Measurements from ENCODE around the gene MAS1. TPM values are rescaled to one million over a fixed set of nuclear protein-coding genes. Genes with fewer than 3 reads are reported as not detected.

MAS1 gene
- total RNA-seq, 1 donor from 2014 or later: not detected

- DNase-seq (ENCODE audit: low spot score): no peak
- peaks cover 44% of the 10 kb centered on the region for H3K27me3 Mint-ChIP-seq (ENCODE audit: low read depth)
- H3K27ac Mint-ChIP-seq: no peak overlapping the region
- no peaks in the 10 kb centered on the region for H3K36me3 Mint-ChIP-seq (ENCODE audit: low read depth)
- no peak overlapping the region for H3K4me3 Mint-ChIP-seq (ENCODE audit: low read depth)
- intact Hi-C loops (cut with micrococcal nuclease): no loop called here
- H3K9me3 Mint-ChIP-seq: no peaks in the 10 kb centered on the region
- H3K4me1 Mint-ChIP-seq (ENCODE audit: low read depth): no peaks in the 10 kb centered on the region
Observed at GRCh38 chr6:159887761-159888160, 3.0 kb upstream of the MAS1 start.

DNA sequence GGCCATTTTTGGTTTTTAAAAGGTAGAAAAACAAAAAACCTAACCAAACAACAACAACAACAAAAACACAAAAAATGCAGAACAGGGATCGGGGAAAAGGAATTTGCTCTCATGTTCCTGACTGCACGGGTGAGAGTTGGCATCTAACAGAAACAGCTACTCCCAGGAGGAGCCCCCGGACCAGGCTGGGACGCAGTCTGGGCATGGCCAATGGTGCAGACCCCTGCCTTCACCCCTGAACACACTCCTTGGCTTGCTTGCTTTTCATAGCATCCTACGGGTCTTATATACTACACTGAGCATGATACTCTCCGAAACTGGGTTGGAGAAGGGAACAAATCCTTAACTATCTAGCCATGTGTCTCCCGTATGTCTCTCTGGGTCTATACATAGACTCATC lies 587 bp upstream of the MAS1 start:
- no peak overlapping the region for H3K27ac Mint-ChIP-seq

DNA sequence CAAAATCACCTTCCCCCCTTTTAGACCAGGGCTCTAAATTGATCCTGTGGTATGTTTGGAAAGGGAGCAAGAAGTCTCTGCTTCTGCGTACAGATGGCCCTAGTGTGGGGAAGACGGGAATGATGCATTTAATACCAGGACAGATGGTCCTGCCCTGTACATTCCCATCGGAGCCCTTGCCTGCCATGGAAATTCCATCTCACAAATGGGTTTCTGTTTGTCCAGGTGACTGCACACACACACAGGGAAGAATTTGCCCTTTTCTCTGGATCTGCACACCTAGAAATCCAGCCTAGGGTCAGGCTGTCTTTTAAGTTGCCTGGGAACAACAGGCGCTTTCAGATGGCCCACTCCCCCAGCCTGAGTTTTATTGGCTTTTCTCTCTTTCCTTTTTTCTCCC lies 1.3 kb downstream of the MAS1 start:
- intact Hi-C loops (cut with micrococcal nuclease): no loop called here
- Mint-ChIP-seq H3K9me3 (no peaks in the 10 kb centered on the region), H3K4me3 (ENCODE audit: low read depth) (no peak overlapping the region), H3K4me1 (ENCODE audit: low read depth) (no peaks in the 10 kb centered on the region), H3K27me3 (ENCODE audit: low read depth) (peaks cover 47% of the 10 kb centered on the region), H3K36me3 (ENCODE audit: low read depth) (no peaks in the 10 kb centered on the region), H3K27ac (no peak overlapping the region)
- DNase-seq (ENCODE audit: low spot score): no peak

More for the DNA sequence above, 587 bp upstream of the MAS1 start:
- Mint-ChIP-seq H3K4me3 (ENCODE audit: low read depth) (no peak overlapping the region), H3K9me3 (no peaks in the 10 kb centered on the region), H3K27me3 (ENCODE audit: low read depth) (peaks cover 54% of the 10 kb centered on the region), H3K36me3 (ENCODE audit: low read depth) (no peaks in the 10 kb centered on the region), H3K4me1 (ENCODE audit: low read depth) (no peaks in the 10 kb centered on the region)
- intact Hi-C loops (cut with micrococcal nuclease): no loop called here
- no peak for DNase-seq (ENCODE audit: low spot score)

DNA sequence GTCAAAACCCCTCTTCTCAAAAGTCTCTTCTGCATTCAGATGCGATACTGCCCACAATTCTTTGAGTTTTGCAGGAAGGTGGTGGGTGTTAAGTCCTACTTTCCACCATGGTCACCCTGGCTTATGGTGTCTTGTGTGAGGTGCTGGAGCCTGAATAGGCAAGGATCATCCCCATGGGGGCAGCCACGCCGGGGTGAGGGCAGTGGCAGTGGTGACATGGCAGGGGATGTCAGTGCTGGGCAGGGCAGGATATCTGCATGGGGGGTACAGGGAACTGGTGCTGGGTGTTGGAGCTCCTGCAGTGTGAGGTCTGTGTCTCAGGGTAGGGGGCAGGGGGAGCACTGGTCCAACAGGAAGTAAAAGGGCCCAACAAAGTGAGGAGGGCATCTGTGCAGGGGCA lies 2.3 kb downstream of the MAS1 start:
- Mint-ChIP-seq H3K9me3 (no peaks in the 10 kb centered on the region), H3K4me1 (ENCODE audit: low read depth) (no peaks in the 10 kb centered on the region), H3K4me3 (ENCODE audit: low read depth) (no peak overlapping the region), H3K27ac (no peak overlapping the region), H3K27me3 (ENCODE audit: low read depth) (peaks cover 46% of the 10 kb centered on the region), H3K36me3 (ENCODE audit: low read depth) (no peaks in the 10 kb centered on the region)
- DNase-seq (ENCODE audit: low spot score): no peak
- intact Hi-C loops (cut with micrococcal nuclease): no loop called here

- Mint-ChIP-seq H3K27ac (no peak overlapping the region), H3K4me3 (ENCODE audit: low read depth) (no peak overlapping the region), H3K4me1 (ENCODE audit: low read depth) (no peaks in the 10 kb centered on the region), H3K27me3 (ENCODE audit: low read depth) (peaks cover 33% of the 10 kb centered on the region), H3K9me3 (no peaks in the 10 kb centered on the region), H3K36me3 (ENCODE audit: low read depth) (no peaks in the 10 kb centered on the region)
- no peak for DNase-seq (ENCODE audit: low spot score)
- intact Hi-C loops (cut with micrococcal nuclease): no loop called here
Observed at GRCh38 chr6:159894991-159895390, 4.2 kb downstream of the MAS1 start.

GRCh38 chr6:159897603-159898002 lies 6.8 kb downstream of the MAS1 start:
- peaks cover 14% of the 10 kb centered on the region for H3K27me3 Mint-ChIP-seq (ENCODE audit: low read depth)
- no peak for DNase-seq (ENCODE audit: low spot score)
- H3K4me1 Mint-ChIP-seq (ENCODE audit: low read depth): no peaks in the 10 kb centered on the region
- no peak overlapping the region for H3K27ac Mint-ChIP-seq
- no peaks in the 10 kb centered on the region for H3K36me3 Mint-ChIP-seq (ENCODE audit: low read depth)
- H3K4me3 Mint-ChIP-seq (ENCODE audit: low read depth): no peak overlapping the region
- intact Hi-C loops (cut with micrococcal nuclease): no loop called here
- no peaks in the 10 kb centered on the region for H3K9me3 Mint-ChIP-seq

DNA sequence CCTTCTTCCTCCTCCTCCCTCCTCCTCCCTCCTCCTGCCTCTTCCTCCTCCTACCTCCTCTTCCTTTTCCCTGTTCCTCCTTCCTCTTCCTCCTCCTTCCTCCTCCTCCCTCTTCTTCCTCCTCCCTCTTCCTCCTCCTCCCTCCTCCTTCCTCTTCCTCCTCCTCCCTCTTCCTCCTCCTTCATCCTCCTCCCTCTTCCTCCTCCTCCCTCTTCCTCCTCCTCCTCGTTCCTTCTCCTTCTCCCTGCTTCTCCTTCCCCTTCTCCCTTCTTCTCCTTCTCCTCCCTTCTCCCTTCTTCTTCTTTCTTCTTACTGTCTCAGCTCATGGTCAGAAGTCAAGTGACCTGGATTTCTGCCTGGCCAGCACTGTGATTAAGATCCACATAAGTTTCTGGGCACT lies 7.7 kb downstream of the MAS1 start:
- intact Hi-C loops (cut with micrococcal nuclease): no loop called here
- no peak for DNase-seq (ENCODE audit: low spot score)
- H3K36me3 Mint-ChIP-seq (ENCODE audit: low read depth): no peaks in the 10 kb centered on the region
- peaks cover 6% of the 10 kb centered on the region for H3K27me3 Mint-ChIP-seq (ENCODE audit: low read depth)
- no peaks in the 10 kb centered on the region for H3K4me1 Mint-ChIP-seq (ENCODE audit: low read depth)
- no peaks in the 10 kb centered on the region for H3K9me3 Mint-ChIP-seq
- no peak overlapping the region for H3K4me3 Mint-ChIP-seq (ENCODE audit: low read depth)
- no peak overlapping the region for H3K27ac Mint-ChIP-seq

DNA sequence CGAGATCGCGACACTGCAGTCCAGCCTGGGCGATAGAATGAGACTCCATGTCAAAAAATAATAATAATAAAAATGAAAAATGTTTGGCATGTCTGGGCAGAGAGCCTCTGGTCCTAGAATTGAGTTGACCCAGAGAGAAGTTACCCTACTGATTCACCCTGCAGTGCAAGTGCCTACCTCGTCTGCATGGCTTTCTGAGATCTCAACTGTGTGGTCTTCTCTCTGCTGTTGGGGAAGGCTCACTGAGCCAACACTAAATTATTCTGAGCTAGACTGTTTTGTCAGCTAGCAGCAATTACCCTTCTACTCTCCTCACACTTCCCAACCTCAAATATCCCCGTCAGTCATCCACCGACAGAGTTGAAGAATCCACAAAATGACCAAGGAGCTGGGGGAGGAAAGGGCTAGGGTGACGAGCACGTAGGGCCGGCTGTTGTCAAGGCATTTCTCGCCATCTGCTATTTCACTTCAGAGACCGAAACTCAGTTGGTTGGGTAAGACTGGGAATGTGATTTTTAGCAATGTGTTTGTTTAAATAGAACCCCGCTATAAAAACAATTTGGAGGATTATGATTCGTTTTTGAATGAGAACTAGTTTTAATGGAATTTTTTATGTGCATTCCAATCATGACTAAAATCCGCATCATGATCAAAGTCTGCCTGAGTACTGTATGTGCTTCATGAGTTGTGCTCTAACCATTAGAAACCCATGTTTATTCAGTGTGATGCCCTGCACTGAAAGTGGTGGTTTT lies 9.4 kb downstream of the MAS1 start:
- intact Hi-C loops (cut with micrococcal nuclease): no loop called here
- peaks cover 1% of the 10 kb centered on the region for H3K27me3 Mint-ChIP-seq (ENCODE audit: low read depth)
- H3K4me1 Mint-ChIP-seq (ENCODE audit: low read depth): no peaks in the 10 kb centered on the region
- no peaks in the 10 kb centered on the region for H3K9me3 Mint-ChIP-seq
- H3K4me3 Mint-ChIP-seq (ENCODE audit: low read depth): no peak overlapping the region
- no peaks in the 10 kb centered on the region for H3K36me3 Mint-ChIP-seq (ENCODE audit: low read depth)
- H3K27ac Mint-ChIP-seq: no peak overlapping the region
- no peak for DNase-seq (ENCODE audit: low spot score)

DNA sequence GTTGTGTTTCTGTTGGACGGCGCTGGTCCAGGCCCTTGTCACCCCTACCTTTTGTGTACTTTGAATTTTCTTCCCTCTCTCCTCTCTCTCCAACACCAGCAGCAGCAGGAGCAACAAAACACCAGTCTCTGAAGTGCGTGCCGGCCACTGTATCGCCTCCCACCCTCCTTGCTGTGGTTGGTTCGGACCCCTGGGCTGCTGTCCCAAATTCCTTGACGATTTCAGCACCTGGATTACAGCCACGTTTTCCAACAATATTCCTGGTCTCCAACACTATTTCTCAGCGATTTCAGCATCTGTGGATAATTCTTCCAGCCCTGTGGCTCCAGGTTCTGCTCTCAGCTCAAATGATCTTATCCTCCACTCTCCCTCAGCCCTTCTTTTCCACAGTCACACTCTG lies 11.8 kb downstream of the MAS1 start:
- Mint-ChIP-seq H3K4me1 (ENCODE audit: low read depth) (no peaks in the 10 kb centered on the region), H3K36me3 (ENCODE audit: low read depth) (no peaks in the 10 kb centered on the region), H3K27me3 (ENCODE audit: low read depth) (peaks cover 1% of the 10 kb centered on the region), H3K27ac (no peak overlapping the region), H3K9me3 (no peaks in the 10 kb centered on the region), H3K4me3 (ENCODE audit: low read depth) (no peak overlapping the region)
- no peak for DNase-seq (ENCODE audit: low spot score)
- intact Hi-C loops (cut with micrococcal nuclease): no loop called here

- Mint-ChIP-seq H3K9me3 (no peaks in the 10 kb centered on the region), H3K27ac (no peak overlapping the region), H3K4me1 (ENCODE audit: low read depth) (no peaks in the 10 kb centered on the region), H3K27me3 (ENCODE audit: low read depth) (peaks cover 2% of the 10 kb centered on the region), H3K4me3 (ENCODE audit: low read depth) (no peak overlapping the region), H3K36me3 (ENCODE audit: low read depth) (no peaks in the 10 kb centered on the region)
- intact Hi-C loops (cut with micrococcal nuclease): no loop called here
- no peak for DNase-seq (ENCODE audit: low spot score)
Observed at GRCh38 chr6:159904497-159904911, 13.7 kb downstream of the MAS1 start.

DNA sequence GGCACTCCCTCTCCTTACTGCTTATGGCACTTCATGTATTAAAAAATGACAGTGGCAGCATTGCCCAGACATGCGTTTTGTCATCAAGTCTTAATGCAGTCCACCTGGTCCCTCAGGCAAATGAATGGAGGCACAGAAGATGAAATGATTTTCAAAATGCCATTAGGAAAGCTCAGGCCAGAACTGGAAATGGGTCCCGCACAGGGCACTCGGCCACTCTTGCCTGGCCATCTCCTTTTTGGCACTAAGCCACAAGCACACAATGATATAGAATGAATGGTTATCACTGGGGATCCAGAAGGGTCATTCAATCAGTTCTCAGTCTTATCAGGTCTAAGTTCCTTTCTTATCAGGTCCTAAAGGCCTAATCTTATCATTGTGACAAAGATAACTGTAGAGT lies 15.6 kb downstream of the MAS1 start:
- H3K27ac Mint-ChIP-seq: no peak overlapping the region
- H3K36me3 Mint-ChIP-seq (ENCODE audit: low read depth): no peaks in the 10 kb centered on the region

GRCh38 chr6:159908535-159908934 lies 17.7 kb downstream of the MAS1 start:
- peaks cover 4% of the 10 kb centered on the region for H3K4me1 Mint-ChIP-seq (ENCODE audit: low read depth)
- H3K4me3 Mint-ChIP-seq (ENCODE audit: low read depth): no peak overlapping the region
- no peak for DNase-seq (ENCODE audit: low spot score)
- no peaks in the 10 kb centered on the region for H3K9me3 Mint-ChIP-seq
- H3K36me3 Mint-ChIP-seq (ENCODE audit: low read depth): no peaks in the 10 kb centered on the region
- intact Hi-C loops (cut with micrococcal nuclease): no loop called here
- no peak overlapping the region for H3K27ac Mint-ChIP-seq
- H3K27me3 Mint-ChIP-seq (ENCODE audit: low read depth): peaks cover 22% of the 10 kb centered on the region

More for the DNA sequence above, 15.6 kb downstream of the MAS1 start:
- intact Hi-C loops (cut with micrococcal nuclease): no loop called here
- no peak for DNase-seq (ENCODE audit: low spot score)
- Mint-ChIP-seq H3K9me3 (no peaks in the 10 kb centered on the region), H3K27me3 (ENCODE audit: low read depth) (peaks cover 11% of the 10 kb centered on the region), H3K4me1 (ENCODE audit: low read depth) (no peaks in the 10 kb centered on the region), H3K4me3 (ENCODE audit: low read depth) (no peak overlapping the region)

DNA sequence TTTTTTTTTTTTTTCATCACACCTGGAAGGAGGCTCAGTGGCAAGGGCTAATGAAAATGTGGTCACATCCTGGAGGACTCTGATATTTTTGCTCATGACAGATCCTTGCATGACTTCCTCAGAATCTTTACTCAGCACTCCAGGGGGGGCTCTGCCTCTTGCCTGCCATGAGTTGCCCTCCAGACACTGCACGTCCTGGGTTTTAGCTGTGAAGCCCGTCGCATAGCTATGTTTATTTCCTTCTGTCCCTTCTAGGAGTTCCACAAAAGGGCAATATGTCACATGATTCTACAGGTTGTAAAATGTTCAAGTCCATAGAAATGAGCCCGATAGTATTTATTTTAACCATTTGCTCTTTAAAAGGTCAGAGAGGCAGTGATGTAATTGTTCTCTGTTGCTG lies 18.2 kb downstream of the MAS1 start:
- Mint-ChIP-seq H3K4me3 (ENCODE audit: low read depth) (no peak overlapping the region), H3K4me1 (ENCODE audit: low read depth) (peaks cover 6% of the 10 kb centered on the region), H3K36me3 (ENCODE audit: low read depth) (no peaks in the 10 kb centered on the region), H3K27ac (no peak overlapping the region), H3K9me3 (no peaks in the 10 kb centered on the region), H3K27me3 (ENCODE audit: low read depth) (peaks cover 22% of the 10 kb centered on the region)
- intact Hi-C loops (cut with micrococcal nuclease): no loop called here
- no peak for DNase-seq (ENCODE audit: low spot score)

GRCh38 chr6:159910342-159910741 lies 19.6 kb downstream of the MAS1 start:
- no peak for DNase-seq (ENCODE audit: low spot score)
- no peaks in the 10 kb centered on the region for H3K9me3 Mint-ChIP-seq
- intact Hi-C loops (cut with micrococcal nuclease): no loop called here
- no peak overlapping the region for H3K27ac Mint-ChIP-seq
- no peaks in the 10 kb centered on the region for H3K36me3 Mint-ChIP-seq (ENCODE audit: low read depth)
- peaks cover 22% of the 10 kb centered on the region for H3K27me3 Mint-ChIP-seq (ENCODE audit: low read depth)
- no peak overlapping the region for H3K4me3 Mint-ChIP-seq (ENCODE audit: low read depth)
- peaks cover 15% of the 10 kb centered on the region for H3K4me1 Mint-ChIP-seq (ENCODE audit: low read depth)
